Islet of Langerhans (tissue), 1 donor: Measurements from ENCODE around the gene ACOXL.

ENCODE experiments used
- FAIRE-seq: peaks from one replicate; lab custom pipeline; 2011; peaks lifted over from hg19 to GRCh38; lab: Jason Lieb, UNC

Gene ACOXL

GRCh38 chr2:111117598-111118480 is 385.5 kb downstream of the ACOXL start:
- no peak for FAIRE-seq

- FAIRE-seq, result no peak
Observed at GRCh38 chr2:111118481-111118980, 386.2 kb downstream of the ACOXL start.

GRCh38 chr2:111118981-111119821 is 386.8 kb downstream of the ACOXL start:
- FAIRE-seq, result no peak

- FAIRE-seq, result no peak
Observed at GRCh38 chr2:111119822-111120252, 387.5 kb downstream of the ACOXL start.

GRCh38 chr2:111120253-111121027 is 388.1 kb downstream of the ACOXL start, which contains the start of gene BCL2L11:
Gene BCL2L11, plus strand, starts transcription at chr2:111120914. Its CDS starts 2,832 bp downstream, at chr2:111123746.
- FAIRE-seq, result no peak

GRCh38 chr2:111121028-111121827 is 388.9 kb downstream of the ACOXL start:
- FAIRE-seq, result no peak

- FAIRE-seq, result no peak
Observed at GRCh38 chr2:111121828-111122630, 389.7 kb downstream of the ACOXL start.

- FAIRE-seq, result no peak
Observed at GRCh38 chr2:111122631-111123421, 390.5 kb downstream of the ACOXL start.

GRCh38 chr2:111123751-111124150 is 391.4 kb downstream of the ACOXL start:
- no peak for FAIRE-seq

GRCh38 chr2:111126581-111126980 is 394.2 kb downstream of the ACOXL start:
- no peak for FAIRE-seq

- FAIRE-seq, result no peak
Observed at GRCh38 chr2:111127351-111127750, 395.0 kb downstream of the ACOXL start.

GRCh38 chr2:111128096-111128495 is 395.7 kb downstream of the ACOXL start:
- FAIRE-seq, result no peak

- FAIRE-seq, result no peak
Observed at GRCh38 chr2:111133603-111134002, 401.2 kb downstream of the ACOXL start.

- peak; percentile 47 for FAIRE-seq
Observed at GRCh38 chr2:111134055-111134454, 401.7 kb downstream of the ACOXL start.

- no peak for FAIRE-seq
Observed at GRCh38 chr2:111135237-111135909, 403.0 kb downstream of the ACOXL start.

GRCh38 chr2:111135910-111136297 is 403.5 kb downstream of the ACOXL start:
- FAIRE-seq, result no peak

- no peak for FAIRE-seq
Observed at GRCh38 chr2:111138839-111139238, 406.5 kb downstream of the ACOXL start.

GRCh38 chr2:111139637-111140317 is 407.4 kb downstream of the ACOXL start:
- no peak for FAIRE-seq
